Renal cortex interstitium (tissue), 11 donors: ENCODE results near the gene ICAM2. TPM values are rescaled to one million over a fixed set of nuclear protein-coding genes. Genes with fewer than 3 reads are reported as not detected.

Experiments used
- DNase-seq, 11 donors: peaks; one replicate each; pipeline ENCODE4 v3.0.0-alpha.2; 2013; ENCODE audit warnings: low read depth in 9 of 11, low spot score in 4 of 11; ENCODE audit errors: extremely low read depth in 1 of 11
- polyA plus RNA-seq, 3 donors: library from polyadenylated mRNA; unstranded; fragments of 120-200 nt; gene quantifications; one replicate each; pipeline ENCODE4 v1.2.1, GENCODE V29; 2013; ENCODE audit not compliant: insufficient read length in 3 of 3

Gene ICAM2
- polyA plus RNA-seq, 3 donors, result 23.0 to 30.0 (median 28.7) TPM

- DNase-seq, result no peak
Measured at GRCh38 chr17:63969278-63969677, 51.2 kb downstream of the ICAM2 start.

DNA sequence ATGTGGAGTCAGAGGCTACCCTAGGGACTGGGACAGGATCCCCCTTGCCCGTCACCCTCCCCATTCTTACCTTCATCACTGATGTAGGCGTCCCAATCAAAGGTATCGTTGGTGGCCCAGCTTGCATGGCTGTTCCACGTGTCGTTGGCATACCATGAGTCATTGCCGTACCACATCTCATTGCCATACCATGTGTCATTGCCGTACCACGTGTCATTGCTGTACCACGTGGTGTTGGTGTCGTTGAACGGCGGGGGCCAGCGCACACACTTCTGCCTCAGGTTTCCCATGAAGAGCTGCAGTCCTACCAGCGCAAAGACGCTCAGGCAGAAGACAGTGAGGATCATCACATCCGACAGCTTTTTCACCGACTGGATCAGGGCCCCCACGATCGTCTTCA lies 52.5 kb downstream of the ICAM2 start:
- DNase-seq, result no peak

GRCh38 chr17:63966646-63967264 lies 53.7 kb downstream of the ICAM2 start:
- DNase-seq, result no peak

DNA sequence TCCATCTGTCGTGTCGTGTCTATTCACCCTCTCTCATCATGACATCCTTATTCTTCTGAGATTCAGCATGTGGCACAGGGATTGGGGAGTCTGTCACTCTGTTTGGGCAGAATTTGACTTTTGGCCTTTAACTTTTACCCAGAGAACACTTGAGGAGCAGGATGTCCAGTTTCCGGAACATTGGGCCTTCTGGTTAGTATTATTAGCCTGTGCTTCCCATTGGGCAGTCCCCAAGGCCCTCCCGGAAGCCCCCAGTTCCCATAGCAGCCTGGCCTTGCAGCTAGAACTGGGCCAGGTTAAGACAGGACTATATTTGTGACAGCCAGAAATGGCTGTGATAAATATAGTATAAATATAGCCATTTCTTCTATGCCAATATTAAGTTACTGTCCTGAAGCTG lies 57.3 kb downstream of the ICAM2 start:
- no peak for DNase-seq

DNA sequence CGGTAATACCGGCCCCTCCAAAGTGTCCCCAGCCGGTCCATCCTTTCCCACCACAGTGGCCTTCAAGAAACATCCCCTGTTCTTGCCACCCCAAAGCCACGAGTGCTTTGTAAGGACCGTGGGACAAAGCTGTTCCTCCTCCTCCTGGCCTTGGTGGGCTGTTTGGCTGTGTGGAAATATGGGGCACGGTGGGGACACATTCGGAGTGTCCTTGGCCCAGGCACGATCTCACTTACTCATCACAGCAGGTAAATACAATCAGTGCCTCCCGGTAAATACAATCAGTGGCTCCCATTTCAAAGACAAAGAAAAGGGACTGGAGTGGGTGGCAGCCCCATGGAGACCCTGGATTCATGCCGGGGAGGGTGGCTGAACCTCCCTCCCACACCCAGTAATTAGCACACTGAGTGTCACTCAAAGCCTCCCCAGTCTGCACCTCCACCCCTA lies 58.1 kb downstream of the ICAM2 start:
- no peak for DNase-seq

- DNase-seq, result peak in 3 of 11 donors; percentile 33 to 43 (median 33)
Measured at GRCh38 chr17:63961355-63962212, 58.8 kb downstream of the ICAM2 start.

- no peak for DNase-seq
Measured at GRCh38 chr17:63960430-63960829, 60.0 kb downstream of the ICAM2 start.

DNA sequence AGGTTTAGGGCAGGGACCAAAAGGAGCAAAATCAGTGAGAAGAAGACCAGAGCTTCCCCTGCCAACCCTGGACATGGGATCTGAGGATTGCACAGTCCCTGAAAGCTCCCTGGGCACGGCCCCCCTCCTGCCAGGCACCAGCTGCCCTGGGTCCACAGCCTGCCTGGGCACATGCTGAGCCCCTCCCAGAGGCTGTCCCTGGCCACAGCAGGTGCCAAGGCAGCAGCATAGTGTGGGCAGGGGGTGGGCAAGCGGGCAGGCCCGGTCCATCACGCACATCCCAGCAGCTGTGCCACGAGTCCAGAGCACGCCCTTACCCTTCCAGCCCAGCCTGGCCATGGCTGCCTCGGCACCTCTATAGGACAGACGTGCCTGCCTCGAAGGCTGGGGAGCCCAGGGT lies 60.4 kb downstream of the ICAM2 start:
- no peak for DNase-seq

GRCh38 chr17:63956296-63956920 lies 64.0 kb downstream of the ICAM2 start:
- no peak for DNase-seq

GRCh38 chr17:63955791-63956190 lies 64.6 kb downstream of the ICAM2 start:
- no peak for DNase-seq

- DNase-seq, result no peak
Measured at GRCh38 chr17:63955232-63955631, 65.2 kb downstream of the ICAM2 start.

- no peak for DNase-seq
Measured at GRCh38 chr17:63954402-63955063, 65.9 kb downstream of the ICAM2 start.

Other genes with a start within 250 kb of the ICAM2 start
- 100 to 1,000 TPM; 103 to 120 (median 109) TPM for gene CCDC47, start 247.0 kb downstream of the ICAM2 start, polyA plus RNA-seq
- 100 to 1,000 TPM; 169 to 205 (median 197) TPM for gene DDX42, start 246.5 kb downstream of the ICAM2 start, polyA plus RNA-seq
- gene PSMC5, start 193.2 kb downstream of the ICAM2 start, polyA plus RNA-seq, result 100 to 1,000 TPM; 175 to 204 (median 203) TPM
- 10 to 100 TPM; 62.6 to 81.3 (median 68.4) TPM for gene FTSJ3, start 193.0 kb downstream of the ICAM2 start, polyA plus RNA-seq
- gene SMARCD2, start 177.9 kb downstream of the ICAM2 start, polyA plus RNA-seq, result 10 to 100 TPM; 50.3 to 63.5 (median 61.8) TPM
- 1 to 10 TPM in 1 of 3 donors, under 1 TPM in 2; 0.19 to 2.9 (median 0.33) TPM for gene CSH2, start 147.0 kb downstream of the ICAM2 start, polyA plus RNA-seq
- gene GH2, start 138.7 kb downstream of the ICAM2 start, polyA plus RNA-seq, result not detected
- 1 to 10 TPM in 1 of 3 donors, under 1 TPM in 1, not detected in 1; 0.83 to 3.7 TPM for gene CSH1, start 124.1 kb downstream of the ICAM2 start, polyA plus RNA-seq
- gene CSHL1, start 109.4 kb downstream of the ICAM2 start, polyA plus RNA-seq, result not detected
- gene GH1, start 101.8 kb downstream of the ICAM2 start, polyA plus RNA-seq, result under 1 TPM in 1 of 3 donors, not detected in 2; 0.24 TPM
- 1 to 10 TPM; 2.1 to 4.1 (median 3.1) TPM for gene CD79B, start 88.3 kb downstream of the ICAM2 start, polyA plus RNA-seq
- gene SCN4A, start 47.7 kb downstream of the ICAM2 start, polyA plus RNA-seq, result 1 to 10 TPM in 2 of 3 donors, under 1 TPM in 1; 0.83 to 1.3 (median 1.2) TPM
- 1 to 10 TPM; 2.7 to 4.1 (median 3.9) TPM for gene PRR29, start 22.3 kb downstream of the ICAM2 start, polyA plus RNA-seq
- 1 to 10 TPM; 8.3 to 9.7 (median 8.6) TPM for gene ERN1, start 109.5 kb upstream of the ICAM2 start, polyA plus RNA-seq
- 10 to 100 TPM; 24.3 to 26.1 (median 24.6) TPM for gene TEX2, start 242.6 kb upstream of the ICAM2 start, polyA plus RNA-seq